ENCODE data around the gene CES5A.

Gene CES5A

DNA sequence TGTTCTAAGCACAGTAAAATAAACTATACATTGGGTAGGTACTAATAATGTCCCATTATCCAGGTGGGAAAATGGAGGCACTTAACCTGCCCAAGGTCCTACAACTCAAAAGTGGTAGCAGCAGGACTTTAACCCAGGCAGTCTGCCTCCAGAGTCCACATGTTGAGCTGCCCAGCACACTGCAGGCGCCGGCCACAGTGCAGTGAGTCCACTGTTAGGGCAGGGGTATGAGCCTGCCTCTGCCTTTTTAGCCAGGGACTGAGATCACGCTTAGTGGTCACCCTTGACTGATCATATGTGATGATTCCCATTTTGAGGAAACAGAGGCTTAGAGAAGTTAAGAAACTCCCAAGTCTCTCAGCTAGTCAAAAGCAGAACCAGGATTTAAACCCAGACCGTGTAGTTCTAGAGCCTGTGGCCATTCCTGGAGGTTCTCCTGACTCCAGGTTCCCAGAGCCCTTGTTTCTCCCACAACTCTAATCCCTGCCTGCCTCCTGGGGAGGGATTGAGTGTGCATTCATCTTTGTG, 50.6 kb downstream of the CES5A start:
- Histone ChIP-seq H3K9me3 (ENCODE audit: control insufficient read depth, insufficient read depth, low read depth, low read length) (no peaks in the 10 kb centered on the region), H3K4me3 (ENCODE audit: low read depth, low read length) (no peak overlapping the region), H3K27ac (ENCODE audit: extremely low read depth, low read depth, low read length) (no peak overlapping the region), H3K4me1 (ENCODE audit: control insufficient read depth, insufficient read depth, low read length) (no peaks in the 10 kb centered on the region), H3K36me3 (ENCODE audit: control insufficient read depth in 2 of 2, insufficient read depth in 1 of 2, low read length in 2 of 2) (no peaks in the 10 kb centered on the region)
- POLR2A ChIA-PET, result no interaction called here
- CTCF ChIA-PET, result no interaction called here
- no peak for TF ChIP-seq ZNF548 (tag by site-specific recombination; IDR thresholded peaks at IDR 0.05)

DNA sequence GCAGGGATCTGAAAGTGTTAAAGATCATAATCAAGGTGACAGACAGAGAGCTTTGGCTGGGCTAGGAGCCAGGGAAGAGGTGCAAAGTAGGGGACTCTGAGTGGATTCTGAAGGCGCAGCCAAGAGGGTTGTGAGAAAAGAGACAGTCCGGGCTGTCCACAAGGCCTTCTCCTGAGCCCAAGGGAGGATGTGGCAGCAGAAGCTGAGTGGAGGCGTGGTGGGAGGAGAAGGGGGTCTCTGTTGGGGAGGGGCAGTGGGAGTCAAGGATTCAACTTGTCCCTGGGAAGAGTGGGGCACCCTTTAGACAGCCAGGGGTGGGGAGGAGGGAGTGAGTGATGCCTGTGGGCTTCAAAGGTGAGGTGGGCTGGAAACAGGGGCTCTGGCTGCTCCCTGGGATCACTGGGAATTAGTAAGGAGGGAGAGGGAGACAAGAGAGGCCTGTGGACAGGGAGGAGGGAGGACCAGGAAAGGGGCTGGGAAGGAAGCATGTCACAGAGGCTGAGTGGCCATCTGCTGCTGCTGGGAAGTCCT, 52.8 kb downstream of the CES5A start:
- Histone ChIP-seq H3K27ac (ENCODE audit: extremely low read depth, low read depth, low read length) (no peak overlapping the region), H3K4me1 (ENCODE audit: control insufficient read depth, insufficient read depth, low read length) (no peaks in the 10 kb centered on the region), H3K36me3 (ENCODE audit: control insufficient read depth in 2 of 2, insufficient read depth in 1 of 2, low read length in 2 of 2) (no peaks in the 10 kb centered on the region), H3K9me3 (ENCODE audit: control insufficient read depth, insufficient read depth, low read depth, low read length) (no peaks in the 10 kb centered on the region), H3K4me3 (ENCODE audit: low read depth, low read length) (no peak overlapping the region)
- TF ChIP-seq SALL2 (tag by site-specific recombination; IDR thresholded peaks at IDR 0.05; ENCODE audit: borderline replicate concordance) (no peak), ZNF19 (tag by site-specific recombination; IDR thresholded peaks at IDR 0.05; ENCODE audit: low read depth) (no peak), ZNF433 (tag by site-specific recombination; IDR thresholded peaks at IDR 0.05; ENCODE audit: low read depth) (no peak), KLF8 (tag by site-specific recombination; IDR thresholded peaks at IDR 0.05) (no peak), ZNF561 (tag by site-specific recombination; IDR thresholded peaks at IDR 0.05; ENCODE audit: borderline replicate concordance) (no peak), ZNF211 (tag by site-specific recombination; IDR thresholded peaks at IDR 0.05; ENCODE audit: low read depth) (no peak), ZNF184 (tag by site-specific recombination; IDR thresholded peaks at IDR 0.05) (no peak), ZNF600 (tag by site-specific recombination; IDR thresholded peaks at IDR 0.05) (no peak), ZNF37A (tag by site-specific recombination; IDR thresholded peaks at IDR 0.05) (no peak)
- TF ChIP-seq, protein P1, sequence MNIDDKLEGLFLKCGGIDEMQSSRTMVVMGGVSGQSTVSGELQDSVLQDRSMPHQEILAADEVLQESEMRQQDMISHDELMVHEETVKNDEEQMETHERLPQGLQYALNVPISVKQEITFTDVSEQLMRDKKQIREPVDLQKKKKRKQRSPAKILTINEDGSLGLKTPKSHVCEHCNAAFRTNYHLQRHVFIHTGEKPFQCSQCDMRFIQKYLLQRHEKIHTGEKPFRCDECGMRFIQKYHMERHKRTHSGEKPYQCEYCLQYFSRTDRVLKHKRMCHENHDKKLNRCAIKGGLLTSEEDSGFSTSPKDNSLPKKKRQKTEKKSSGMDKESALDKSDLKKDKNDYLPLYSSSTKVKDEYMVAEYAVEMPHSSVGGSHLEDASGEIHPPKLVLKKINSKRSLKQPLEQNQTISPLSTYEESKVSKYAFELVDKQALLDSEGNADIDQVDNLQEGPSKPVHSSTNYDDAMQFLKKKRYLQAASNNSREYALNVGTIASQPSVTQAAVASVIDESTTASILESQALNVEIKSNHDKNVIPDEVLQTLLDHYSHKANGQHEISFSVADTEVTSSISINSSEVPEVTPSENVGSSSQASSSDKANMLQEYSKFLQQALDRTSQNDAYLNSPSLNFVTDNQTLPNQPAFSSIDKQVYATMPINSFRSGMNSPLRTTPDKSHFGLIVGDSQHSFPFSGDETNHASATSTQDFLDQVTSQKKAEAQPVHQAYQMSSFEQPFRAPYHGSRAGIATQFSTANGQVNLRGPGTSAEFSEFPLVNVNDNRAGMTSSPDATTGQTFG (tag by site-specific recombination; IDR thresholded peaks at IDR 0.05; ENCODE audit: borderline replicate concordance), result no peak
- TF ChIP-seq, protein P2, sequence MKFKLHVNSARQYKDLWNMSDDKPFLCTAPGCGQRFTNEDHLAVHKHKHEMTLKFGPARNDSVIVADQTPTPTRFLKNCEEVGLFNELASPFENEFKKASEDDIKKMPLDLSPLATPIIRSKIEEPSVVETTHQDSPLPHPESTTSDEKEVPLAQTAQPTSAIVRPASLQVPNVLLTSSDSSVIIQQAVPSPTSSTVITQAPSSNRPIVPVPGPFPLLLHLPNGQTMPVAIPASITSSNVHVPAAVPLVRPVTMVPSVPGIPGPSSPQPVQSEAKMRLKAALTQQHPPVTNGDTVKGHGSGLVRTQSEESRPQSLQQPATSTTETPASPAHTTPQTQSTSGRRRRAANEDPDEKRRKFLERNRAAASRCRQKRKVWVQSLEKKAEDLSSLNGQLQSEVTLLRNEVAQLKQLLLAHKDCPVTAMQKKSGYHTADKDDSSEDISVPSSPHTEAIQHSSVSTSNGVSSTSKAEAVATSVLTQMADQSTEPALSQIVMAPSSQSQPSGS (tag by site-specific recombination; IDR thresholded peaks at IDR 0.05; ENCODE audit: low read depth), result no peak
- ChIA-PET CTCF (no interaction called here), POLR2A (no interaction called here)

- ChIA-PET CTCF (interaction anchor here (0.6 kb wide), 1 partner anchor 20 kb away, joined by 3 read pairs; no protein-coding TSS in a partner anchor), POLR2A (no interaction called here)
- Histone ChIP-seq H3K4me1 (ENCODE audit: control insufficient read depth, insufficient read depth, low read length) (no peaks in the 10 kb centered on the region), H3K4me3 (ENCODE audit: low read depth, low read length) (no peak overlapping the region), H3K36me3 (ENCODE audit: control insufficient read depth in 2 of 2, insufficient read depth in 1 of 2, low read length in 2 of 2) (no peaks in the 10 kb centered on the region), H3K9me3 (ENCODE audit: control insufficient read depth, insufficient read depth, low read depth, low read length) (no peaks in the 10 kb centered on the region), H3K27ac (ENCODE audit: extremely low read depth, low read depth, low read length) (no peak overlapping the region)
- no peak for TF ChIP-seq SETDB1 (IDR thresholded peaks at IDR 0.05; ENCODE audit: insufficient read length, low read length)
Observed at GRCh38 chr16:55821210-55821609, 54.0 kb downstream of the CES5A start.

DNA sequence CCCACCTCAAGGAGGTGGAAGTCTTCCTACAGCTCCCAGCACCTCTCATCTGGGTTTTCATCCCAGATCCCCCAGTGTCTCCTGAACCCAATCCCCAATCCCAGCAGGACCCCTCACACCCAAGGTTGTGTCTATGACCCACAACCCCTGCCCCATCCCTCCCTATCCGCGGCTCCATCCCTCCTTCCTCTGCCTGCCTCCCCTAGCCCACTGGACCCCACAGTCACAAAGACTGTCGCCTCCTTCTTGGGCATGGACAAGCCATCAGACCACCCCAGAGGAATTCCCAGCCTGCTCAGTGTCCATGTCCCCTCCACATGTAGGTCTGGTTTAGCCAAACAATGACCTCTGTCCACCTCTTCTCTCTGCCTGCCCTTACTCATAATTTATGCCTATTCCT, 54.6 kb downstream of the CES5A start:
- Histone ChIP-seq H3K36me3 (ENCODE audit: control insufficient read depth in 2 of 2, insufficient read depth in 1 of 2, low read length in 2 of 2) (no peaks in the 10 kb centered on the region), H3K27ac (ENCODE audit: extremely low read depth, low read depth, low read length) (no peak overlapping the region), H3K9me3 (ENCODE audit: control insufficient read depth, insufficient read depth, low read depth, low read length) (no peaks in the 10 kb centered on the region), H3K4me3 (ENCODE audit: low read depth, low read length) (no peak overlapping the region), H3K4me1 (ENCODE audit: control insufficient read depth, insufficient read depth, low read length) (no peaks in the 10 kb centered on the region)
- ChIA-PET POLR2A (no interaction called here), CTCF (no interaction called here)
- TF ChIP-seq, protein P1 (tag by site-specific recombination; IDR thresholded peaks at IDR 0.05; ENCODE audit: borderline replicate concordance), result no peak
- TF ChIP-seq ZNF350 (tag by site-specific recombination; IDR thresholded peaks at IDR 0.05) (no peak), ZNF658 (tag by site-specific recombination; IDR thresholded peaks at IDR 0.05) (no peak), INSM2 (tag by site-specific recombination; IDR thresholded peaks at IDR 0.05) (no peak), ZNF341 (tag by site-specific recombination; IDR thresholded peaks at IDR 0.05; ENCODE audit: low read depth) (no peak), ZNF768 (tag by site-specific recombination; IDR thresholded peaks at IDR 0.05) (no peak)

All from HEK293 (cell line).